Spleen (tissue), 11 donors: ENCODE data around the gene ZMIZ1. TPM values are rescaled to one million over a fixed set of nuclear protein-coding genes. Genes with fewer than 3 reads are reported as not detected.

Experiments
- DNase-seq: peaks from one replicate; pipeline ENCODE4 v3.0.0-alpha.2; 2020
- H3K27ac ChIP-seq, 8 donors: fragments of 200-600 bp; sonication (generic) in 7 of 8; 1 replicate in 4 of 8; 2 replicates in 4 of 8; pipeline versions ENCODE4 v1.5.0 to v1.8.0; 2016 to 2021; ENCODE audit warnings: inconsistent platforms in 4 of 8, mild to moderate bottlenecking in 4 of 8, moderate library complexity in 1 of 8
- H3K27me3 ChIP-seq, 7 donors: fragments of 200-600 bp; sonication (generic) in 6 of 7; replicated peaks in 1 of 7; 1 replicate in 4 of 7; 2 replicates in 3 of 7; pipeline versions ENCODE4 v1.5.0 to v1.8.0; 2016 to 2021; ENCODE audit warnings: inconsistent platforms in 3 of 7, mild to moderate bottlenecking in 1 of 7
- H3K36me3 ChIP-seq, 6 donors: fragments of 200-600 bp; sonication (generic) in 5 of 6; 1 replicate in 4 of 6; 2 replicates in 2 of 6; pipeline versions ENCODE4 v1.5.0 to v1.8.0; 2016 to 2021; ENCODE audit warnings: inconsistent platforms in 2 of 6
- H3K4me1 ChIP-seq, 6 donors: fragments of 200-600 bp; sonication (generic) in 5 of 6; 1 replicate in 3 of 6; 2 replicates in 3 of 6; pipeline versions ENCODE4 v1.5.0 to v1.8.0; 2016 to 2021; ENCODE audit warnings: inconsistent platforms in 3 of 6
- H3K4me3 ChIP-seq, 8 donors: fragments of 200-600 bp; sonication (generic) in 7 of 8; 1 replicate in 4 of 8; 2 replicates in 4 of 8; pipeline versions ENCODE4 v1.5.0 to v1.8.0; 2016 to 2021; ENCODE audit warnings: inconsistent platforms in 4 of 8, mild to moderate bottlenecking in 4 of 8, moderate library complexity in 2 of 8
- H3K9me3 ChIP-seq, 8 donors: fragments of 200-600 bp; sonication (generic) in 7 of 8; 1 replicate in 4 of 8; 2 replicates in 4 of 8; pipeline versions ENCODE4 v1.5.0 to v1.8.0; 2016 to 2021; ENCODE audit warnings: inconsistent platforms in 4 of 8
- CTCF ChIP-seq, 11 experiments: fragments of 200-600 bp in 7 of 11; fragments of 450-650 bp in 4 of 11; sonication (generic) in 4 of 11; IDR thresholded peaks in 8 of 11; conservative IDR thresholded peaks in 3 of 11; 1 replicate in 7 of 11; 2 replicates in 4 of 11; pipeline versions ENCODE4 v1.4.0 to v1.8.0; 2016 to 2021; ENCODE audit warnings: antibody characterized with exemption in 11 of 11, inconsistent platforms in 4 of 11, mild to moderate bottlenecking in 1 of 11
- POLR2A ChIP-seq, 3 donors: fragments of 450-650 bp; IDR thresholded peaks; one replicate each; pipeline ENCODE4 v1.5.1; 2017; ENCODE audit warnings: antibody characterized with exemption in 3 of 3, mild to moderate bottlenecking in 1 of 3
- POLR2AphosphoS5 ChIP-seq, 3 donors: sonication (generic); formaldehyde crosslinking; IDR thresholded peaks; one replicate each; pipeline ENCODE4 v1.5.1; 2017; ENCODE audit warnings: antibody characterized with exemption in 3 of 3
- WGBS, 5 donors: extraction: QIAGEN DNeasy Blood & Tissue Kit in 3 of 5; methylation state at CpG; one replicate each; pipeline versions ENCODE4 v1.1.5 to v1.1.7; 2013 to 2018; 5-methylcytosine and 5-hydroxymethylcytosine counted together
- intact Hi-C: fragments of 100-400 bp; cut with DNase I; formaldehyde crosslinking; loops from one replicate; pipeline ENCODE4 v1.15.0; 2023; ENCODE audit warnings: low total_unique reads
- polyA plus RNA-seq, 3 donors: library from polyadenylated mRNA; stranded (reverse); fragments of 200-250 nt; gene quantifications; one replicate each; pipeline ENCODE4 v1.2.1, GENCODE V29; 2013
- total RNA-seq, 7 donors: library from RNA; depleted of rRNA in 3 of 7; stranded (reverse); fragments of >200 nt in 3 of 7; fragmentation: NEBNext Ultra II Directional in 4 of 7; extraction: Animal tissue kit (Norgen Biotek cat#: 25700) in 4 of 7; gene quantifications; one replicate each; pipeline versions ENCODE4 v1.1.0 to v1.2.1, GENCODE V29; 2016 to 2021
- donor health status: healthy with polysubstance abuse.
- donor health status: DM: no; HTN: no; CAD: no; lungs with moderate emphysema.
- donor health status: DM: no; HTN: no; CAD: no.
- donor health status: Bipolar disorder and iron deficiency.
- donor health status: healthy.
- donor health status: DM: no; HTN: no; CAD: no.
- donor health status: DM: yes; HTN: yes; CAD: no.

ZMIZ1 gene
- total and polyA plus RNA-seq, 10 donors, result 10.7 to 210 (median 125) TPM

GRCh38 chr10:79189181-79189580 is 120.4 kb downstream of the ZMIZ1 start:
- no peak for DNase-seq
- Histone ChIP-seq H3K27me3 (no peaks in the 10 kb centered on the region), H3K36me3 (peaks cover 0 to 17% (median 0%) of the 10 kb centered on the region in 6 donors), H3K4me1 (peaks cover 28 to 99% (median 70%) of the 10 kb centered on the region in 6 donors), H3K9me3 (peaks cover 0 to 15% (median 0%) of the 10 kb centered on the region in 8 donors), H3K27ac (peak overlapping the region in 7 of 8 donors; percentile 32 to 95 (median 80)), H3K4me3 (no peak overlapping the region)
- intact Hi-C loops, result no loop called here
- WGBS, 5 donors, result 78 to 96% (median 88%) methylated on average over 4 of the region's 4 CpGs
- TF ChIP-seq POLR2AphosphoS5 (IDR thresholded peaks at IDR 0.05), result no peak
- no peak for TF ChIP-seq POLR2A (IDR thresholded peaks at IDR 0.05)
- no peak for TF ChIP-seq CTCF (IDR thresholded peaks at IDR 0.05 in 8 of 11, conservative IDR thresholded peaks at IDR 0.05 in 3 of 11)

GRCh38 chr10:79189853-79190435 is 121.2 kb downstream of the ZMIZ1 start:
- peaks cover 0 to 15% (median 0%) of the 10 kb centered on the region in 8 donors for H3K9me3 ChIP-seq
- H3K36me3 ChIP-seq, result peaks cover 0 to 17% (median 0%) of the 10 kb centered on the region in 6 donors
- DNase-seq, result no peak
- peaks cover 28 to 99% (median 70%) of the 10 kb centered on the region in 6 donors for H3K4me1 ChIP-seq
- H3K4me3 ChIP-seq, result no peak overlapping the region
- WGBS, 5 donors, result 71 to 98% (median 88%) methylated on average over 5 to 10 of the region's 10 CpGs
- intact Hi-C loops, result loop anchor here (5.0 kb wide), 1 partner anchor 1143 kb away; no protein-coding TSS in a partner anchor
- H3K27me3 ChIP-seq, result peaks cover 0 to 3% (median 0%) of the 10 kb centered on the region in 7 donors
- TF ChIP-seq POLR2A (IDR thresholded peaks at IDR 0.05), result no peak
- peak in 2 of 3 donors; percentile 40 to 52 for TF ChIP-seq POLR2AphosphoS5 (IDR thresholded peaks at IDR 0.05)
- TF ChIP-seq CTCF (IDR thresholded peaks at IDR 0.05 in 8 of 11, conservative IDR thresholded peaks at IDR 0.05 in 3 of 11), result no peak
- H3K27ac ChIP-seq, result peak overlapping the region; percentile 45 to 95 (median 77)

GRCh38 chr10:79190740-79191261 is 122.0 kb downstream of the ZMIZ1 start:
- Histone ChIP-seq H3K27ac (peak overlapping the region; percentile 42 to 95 (median 77)), H3K9me3 (peaks cover 0 to 15% (median 0%) of the 10 kb centered on the region in 8 donors), H3K36me3 (peaks cover 0 to 17% (median 0%) of the 10 kb centered on the region in 6 donors), H3K27me3 (peaks cover 0 to 5% (median 0%) of the 10 kb centered on the region in 7 donors), H3K4me1 (peaks cover 28 to 99% (median 73%) of the 10 kb centered on the region in 6 donors), H3K4me3 (no peak overlapping the region)
- intact Hi-C loops, result loop anchor here (5.0 kb wide), 1 partner anchor 1144 kb away; no protein-coding TSS in a partner anchor
- TF ChIP-seq POLR2AphosphoS5 (IDR thresholded peaks at IDR 0.05), result no peak
- TF ChIP-seq CTCF (IDR thresholded peaks at IDR 0.05 in 8 of 11, conservative IDR thresholded peaks at IDR 0.05 in 3 of 11), result no peak
- TF ChIP-seq POLR2A (IDR thresholded peaks at IDR 0.05), result no peak
- no peak for DNase-seq
- 60 to 100% (median 74%) methylated on average over 1 of the region's 1 CpG for WGBS, 5 donors
